GM10248 (cell line): ENCODE results near the gene IPO7.
"Not testable (repeated sequence)": the region's sequence is repeated elsewhere in the genome, so short reads cannot be mapped to it uniquely, and the experiment has no call there.

Source experiments
- CTCF ChIA-PET: fragments of 300-600 bp; sonication (Branson Sonifier 250); formaldehyde crosslinking; extraction: SDS; loops from one replicate; lab custom pipeline; 2021; ENCODE audit warnings: antibody characterized with exemption; lab: Yijun Ruan, JAX
- POLR2A ChIA-PET: fragments of 350-650 bp; sonication (Branson Sonifier 250); formaldehyde crosslinking; extraction: SDS; loops from one replicate; lab custom pipeline; 2020; ENCODE audit warnings: antibody characterized with exemption; lab: Yijun Ruan, JAX
- DNase-seq: peaks from one replicate; pipeline ENCODE4 v3.0.0; 2012; ENCODE audit errors: extremely low spot score
- CTCF ChIP-seq: IDR thresholded peaks from 2 replicates; pipeline ENCODE4 v1.5.1; 2012; ENCODE audit warnings: mild to moderate bottlenecking, low read depth; ENCODE audit errors: extremely low read depth, missing control alignments, control extremely low read depth

Gene IPO7

GRCh38 chr11:9384535-9385326 lies at the start of gene IPO7:
TSS of gene IPO7 (plus strand) at chr11:9384652. CDS start at chr11:9384764, 112 bp downstream.
- TF ChIP-seq CTCF = peak; percentile 19
- ChIA-PET POLR2A (interaction anchor here (0.5 to 2.5 kb wide), 5 partner anchors 16 to 323 kb away, joined by 3 to 10 read pairs (median 3); partner anchors contain the start of gene ZNF143), CTCF (interaction anchor here (0.6 to 2.6 kb wide), 8 partner anchors 10 to 76 kb away, joined by 3 to 10 read pairs (median 3); partner anchors contain the start of gene ZNF143)
- DNase-seq = peak; percentile 94

- TF ChIP-seq CTCF = no peak
- DNase-seq = no peak
- ChIA-PET POLR2A (no interaction called here), CTCF (interaction anchor here (2.6 kb wide), 1 partner anchor 9 kb away, joined by 7 read pairs; no protein-coding TSS in a partner anchor)
Measured at GRCh38 chr11:9341638-9342178, 42.7 kb upstream of the IPO7 start.

GRCh38 chr11:9344061-9344680 lies 40.3 kb upstream of the IPO7 start:
- no peak for DNase-seq
- ChIA-PET CTCF (no interaction called here), POLR2A (no interaction called here)
- TF ChIP-seq CTCF = no peak

GRCh38 chr11:9347100-9347499 lies 37.4 kb upstream of the IPO7 start:
- ChIA-PET CTCF (interaction anchor here (0.7 to 1.4 kb wide), 2 partner anchors 73 to 209 kb away, joined by 3 read pairs; no protein-coding TSS in a partner anchor), POLR2A (no interaction called here)
- TF ChIP-seq CTCF = no peak
- DNase-seq = no peak

DNA sequence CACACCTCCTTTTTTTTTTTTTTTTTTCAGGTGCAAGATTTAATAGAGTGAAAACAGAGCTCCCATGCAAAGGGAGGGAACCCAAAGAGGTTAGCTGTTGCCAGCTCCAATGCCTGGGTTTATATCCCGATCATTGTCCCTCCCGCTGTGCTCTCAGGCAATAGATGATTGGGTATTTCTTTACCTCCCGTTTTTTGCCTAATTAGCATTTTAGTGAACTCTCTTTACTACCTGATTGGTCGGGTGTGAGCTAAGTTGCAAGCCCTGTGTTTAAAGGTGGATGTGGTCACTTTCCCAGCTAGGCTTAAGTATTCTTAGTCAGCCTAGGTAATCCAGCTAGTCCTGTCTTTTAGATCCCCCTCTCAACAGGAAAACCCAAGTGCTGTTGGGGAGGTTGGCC lies 36.7 kb upstream of the IPO7 start:
- CTCF ChIA-PET = interaction anchor here (0.7 to 1.4 kb wide), 2 partner anchors 210 to 332 kb away, joined by 3 read pairs; no protein-coding TSS in a partner anchor
- DNase-seq, POLR2A ChIA-PET: not testable (repeated sequence)

- TF ChIP-seq CTCF = no peak
- POLR2A ChIA-PET = no interaction called here
Measured at GRCh38 chr11:9351321-9351881, 33.1 kb upstream of the IPO7 start.

More at GRCh38 chr11:9351321-9351881, 33.1 kb upstream of the IPO7 start:
- CTCF ChIA-PET = interaction anchor here (1.3 to 1.8 kb wide), 2 partner anchors 11 to 12 kb away, joined by 3 to 7 read pairs; no protein-coding TSS in a partner anchor
- DNase-seq = no peak
